IPS-15b (cell line): ENCODE data around the gene OSBPL8.

Experiments used
- H3K27me3 ChIP-seq: one replicate; pipeline ENCODE4 v1.6.1; 2013; ENCODE audit warnings: low read length; ENCODE audit not compliant: control insufficient read depth, insufficient read depth
- H3K36me3 ChIP-seq: one replicate; pipeline ENCODE4 v1.6.1; 2013; ENCODE audit warnings: low read length; ENCODE audit not compliant: control insufficient read depth, insufficient read depth
- H3K4me1 ChIP-seq: one replicate; pipeline ENCODE4 v1.6.1; 2013; ENCODE audit warnings: mild to moderate bottlenecking, low read length; ENCODE audit not compliant: control insufficient read depth, insufficient read depth
- H3K4me3 ChIP-seq: one replicate; pipeline ENCODE4 v1.5.1; 2013; ENCODE audit warnings: low read depth, low read length
- H3K9ac ChIP-seq: one replicate; pipeline ENCODE4 v1.6.1; 2013; ENCODE audit warnings: low read depth, mild to moderate bottlenecking, low read length
- H3K9me3 ChIP-seq: one replicate; pipeline ENCODE4 v1.6.1; 2013; ENCODE audit warnings: mild to moderate bottlenecking, low read length; ENCODE audit not compliant: control insufficient read depth, insufficient read depth

Gene OSBPL8

GRCh38 chr12:76455582-76456345 is 103.8 kb downstream of the OSBPL8 start:
- H3K36me3 ChIP-seq: no peaks in the 10 kb centered on the region
- no peaks in the 10 kb centered on the region for H3K4me1 ChIP-seq
- H3K4me3 ChIP-seq: no peak overlapping the region
- no peaks in the 10 kb centered on the region for H3K27me3 ChIP-seq
- H3K9me3 ChIP-seq: no peaks in the 10 kb centered on the region
- H3K9ac ChIP-seq: no peak overlapping the region

GRCh38 chr12:76451528-76451927 is 108.0 kb downstream of the OSBPL8 start:
- Histone ChIP-seq H3K4me3 (no peak overlapping the region), H3K9ac (no peak overlapping the region), H3K27me3 (no peaks in the 10 kb centered on the region), H3K9me3 (no peaks in the 10 kb centered on the region), H3K36me3 (no peaks in the 10 kb centered on the region), H3K4me1 (no peaks in the 10 kb centered on the region)

- H3K4me1 ChIP-seq: no peaks in the 10 kb centered on the region
- H3K4me3 ChIP-seq: no peak overlapping the region
- no peak overlapping the region for H3K9ac ChIP-seq
- no peaks in the 10 kb centered on the region for H3K9me3 ChIP-seq
- no peaks in the 10 kb centered on the region for H3K27me3 ChIP-seq
- no peaks in the 10 kb centered on the region for H3K36me3 ChIP-seq
Measured at GRCh38 chr12:76450690-76451089, 108.9 kb downstream of the OSBPL8 start.

GRCh38 chr12:76449993-76450392 is 109.6 kb downstream of the OSBPL8 start:
- Histone ChIP-seq H3K27me3 (no peaks in the 10 kb centered on the region), H3K4me1 (no peaks in the 10 kb centered on the region), H3K9me3 (no peaks in the 10 kb centered on the region), H3K4me3 (no peak overlapping the region), H3K36me3 (no peaks in the 10 kb centered on the region), H3K9ac (no peak overlapping the region)

GRCh38 chr12:76449583-76449982 is 110.0 kb downstream of the OSBPL8 start:
- H3K9me3 ChIP-seq: no peaks in the 10 kb centered on the region
- H3K4me3 ChIP-seq: no peak overlapping the region
- H3K27me3 ChIP-seq: no peaks in the 10 kb centered on the region
- H3K36me3 ChIP-seq: no peaks in the 10 kb centered on the region
- H3K9ac ChIP-seq: no peak overlapping the region
- H3K4me1 ChIP-seq: peaks cover under 1% of the 10 kb centered on the region

- no peak overlapping the region for H3K9ac ChIP-seq
- H3K9me3 ChIP-seq: no peaks in the 10 kb centered on the region
- peaks cover 3% of the 10 kb centered on the region for H3K4me1 ChIP-seq
- no peaks in the 10 kb centered on the region for H3K36me3 ChIP-seq
- H3K27me3 ChIP-seq: no peaks in the 10 kb centered on the region
- no peak overlapping the region for H3K4me3 ChIP-seq
Measured at GRCh38 chr12:76449016-76449415, 110.6 kb downstream of the OSBPL8 start.

GRCh38 chr12:76446090-76446489 is 113.5 kb downstream of the OSBPL8 start:
- no peaks in the 10 kb centered on the region for H3K27me3 ChIP-seq
- H3K9ac ChIP-seq: no peak overlapping the region

GRCh38 chr12:76445462-76445861 is 114.1 kb downstream of the OSBPL8 start:
- Histone ChIP-seq H3K9ac (no peak overlapping the region), H3K36me3 (no peaks in the 10 kb centered on the region), H3K27me3 (no peaks in the 10 kb centered on the region), H3K4me3 (no peak overlapping the region), H3K9me3 (no peaks in the 10 kb centered on the region), H3K4me1 (peaks cover 3% of the 10 kb centered on the region)

More at GRCh38 chr12:76446090-76446489, 113.5 kb downstream of the OSBPL8 start:
- Histone ChIP-seq H3K4me1 (peaks cover 3% of the 10 kb centered on the region), H3K9me3 (no peaks in the 10 kb centered on the region), H3K36me3 (no peaks in the 10 kb centered on the region), H3K4me3 (no peak overlapping the region)

GRCh38 chr12:76444408-76444984 is 115.1 kb downstream of the OSBPL8 start:
- no peaks in the 10 kb centered on the region for H3K27me3 ChIP-seq
- H3K4me3 ChIP-seq: no peak overlapping the region
- peaks cover 3% of the 10 kb centered on the region for H3K4me1 ChIP-seq
- H3K9me3 ChIP-seq: no peaks in the 10 kb centered on the region
- H3K36me3 ChIP-seq: no peaks in the 10 kb centered on the region
- H3K9ac ChIP-seq: no peak overlapping the region

- Histone ChIP-seq H3K36me3 (no peaks in the 10 kb centered on the region), H3K27me3 (no peaks in the 10 kb centered on the region), H3K9me3 (no peaks in the 10 kb centered on the region), H3K4me1 (peaks cover 3% of the 10 kb centered on the region), H3K9ac (no peak overlapping the region), H3K4me3 (no peak overlapping the region)
Measured at GRCh38 chr12:76441016-76441415, 118.6 kb downstream of the OSBPL8 start.

GRCh38 chr12:76432733-76433132 is 126.8 kb downstream of the OSBPL8 start:
- Histone ChIP-seq H3K4me3 (no peak overlapping the region), H3K9ac (no peak overlapping the region), H3K9me3 (no peaks in the 10 kb centered on the region)

GRCh38 chr12:76428117-76428516 is 131.5 kb downstream of the OSBPL8 start:
- Histone ChIP-seq H3K27me3 (no peaks in the 10 kb centered on the region), H3K9me3 (no peaks in the 10 kb centered on the region), H3K9ac (no peak overlapping the region), H3K4me3 (no peak overlapping the region), H3K4me1 (no peaks in the 10 kb centered on the region), H3K36me3 (no peaks in the 10 kb centered on the region)

More at GRCh38 chr12:76432733-76433132, 126.8 kb downstream of the OSBPL8 start:
- Histone ChIP-seq H3K27me3 (no peaks in the 10 kb centered on the region), H3K4me1 (no peaks in the 10 kb centered on the region), H3K36me3 (no peaks in the 10 kb centered on the region)
